A673 (cell line): ENCODE measurements around the gene MAPKAP1. TPM values are rescaled to one million over a fixed set of nuclear protein-coding genes. Genes with fewer than 3 reads are reported as not detected.

Experiments
- BruUV-seq: library from RNA; stranded (reverse); fragments of 400-500 nt; replicated peaks from 2 replicates; lab custom pipeline; 2021; lab: Mats Ljungman, UMichigan
- CTCF ChIA-PET: fragments of 300-600 bp; sonication (Branson Sonifier 250); formaldehyde crosslinking; loops from one replicate; lab custom pipeline; 2022; ENCODE audit warnings: antibody characterized with exemption; lab: Charles Lee
- POLR2A ChIA-PET: fragments of 300-600 bp; sonication (Branson Sonifier 250); formaldehyde crosslinking; loops from one replicate; lab custom pipeline; 2022; ENCODE audit warnings: antibody characterized with exemption; ENCODE audit not compliant: low non-redundant PET; lab: Charles Lee
- DNase-seq: peaks from one replicate; pipeline ENCODE4 v3.0.0-alpha.2; 2015; ENCODE audit warnings: low spot score
- H3K27ac ChIP-seq: fragments of 200-600 bp; sonication (generic); 2 replicates; pipeline ENCODE4 v1.5.1; 2016; ENCODE audit warnings: mixed run types, low read depth, mild to moderate bottlenecking, mixed read lengths, antibody characterized with exemption, low read length; ENCODE audit not compliant: poor library complexity, severe bottlenecking
- H3K27me3 ChIP-seq: fragments of 200-600 bp; sonication (generic); replicated peaks from 2 replicates; pipeline ENCODE4 v1.6.1; 2017; ENCODE audit warnings: mixed run types, low read depth, mild to moderate bottlenecking, mixed read lengths, antibody characterized with exemption, low read length; ENCODE audit not compliant: insufficient read depth, poor library complexity
- H3K36me3 ChIP-seq: fragments of 200-600 bp; sonication (generic); 2 replicates; pipeline ENCODE4 v1.6.1; 2016; ENCODE audit warnings: mixed run types, mild to moderate bottlenecking, mixed read lengths, antibody characterized with exemption, low read length; ENCODE audit not compliant: insufficient read depth, poor library complexity, severe bottlenecking
- H3K4me1 ChIP-seq: fragments of 200-600 bp; sonication (generic); 2 replicates; pipeline ENCODE4 v1.6.1; 2017; ENCODE audit warnings: mixed run types, mild to moderate bottlenecking, mixed read lengths, antibody characterized with exemption, low read length; ENCODE audit not compliant: insufficient read depth, poor library complexity, severe bottlenecking
- H3K4me3 ChIP-seq: fragments of 200-600 bp; sonication (generic); 2 replicates; pipeline ENCODE4 v1.5.1; 2016; ENCODE audit warnings: low read depth, mixed run types, mild to moderate bottlenecking, mixed read lengths, low read length; ENCODE audit not compliant: poor library complexity, severe bottlenecking
- H3K9me3 ChIP-seq: fragments of 200-600 bp; sonication (generic); 2 replicates; pipeline ENCODE4 v1.6.1; 2016; ENCODE audit warnings: mixed run types, low read depth, mild to moderate bottlenecking, mixed read lengths, antibody characterized with exemption, low read length; ENCODE audit not compliant: poor library complexity, severe bottlenecking
- EZH2 ChIP-seq: fragments of 200-600 bp; sonication (generic); IDR thresholded peaks from 2 replicates; pipeline ENCODE4 v1.6.1; 2017; ENCODE audit warnings: borderline replicate concordance, low read depth, mild to moderate bottlenecking, mixed read lengths, antibody characterized with exemption, low read length; ENCODE audit not compliant: poor library complexity, severe bottlenecking
- intact Hi-C: fragments of 100-400 bp; cut with micrococcal nuclease; formaldehyde crosslinking; loops from one replicate; pipeline ENCODE4 v1.10.0; 2022; ENCODE audit not compliant: unreplicated experiment
- total RNA-seq: library from RNA; stranded (reverse); gene quantifications from 2 replicates; pipeline ENCODE4 v1.2.3, GENCODE V29; 2021
- TF ChIP-seq, protein P1 (sequence below): fragments of 300-800, 200-600 bp; sonication (generic); conservative IDR thresholded peaks from 2 replicates; pipeline ENCODE4 v1.5.1; 2017; ENCODE audit warnings: low read depth, mild to moderate bottlenecking, antibody characterized with exemption, low read length, moderate library complexity, mixed read lengths

MAPKAP1 gene
- total RNA-seq, 1 experiment from 2014 or later = 98.7 TPM

DNA sequence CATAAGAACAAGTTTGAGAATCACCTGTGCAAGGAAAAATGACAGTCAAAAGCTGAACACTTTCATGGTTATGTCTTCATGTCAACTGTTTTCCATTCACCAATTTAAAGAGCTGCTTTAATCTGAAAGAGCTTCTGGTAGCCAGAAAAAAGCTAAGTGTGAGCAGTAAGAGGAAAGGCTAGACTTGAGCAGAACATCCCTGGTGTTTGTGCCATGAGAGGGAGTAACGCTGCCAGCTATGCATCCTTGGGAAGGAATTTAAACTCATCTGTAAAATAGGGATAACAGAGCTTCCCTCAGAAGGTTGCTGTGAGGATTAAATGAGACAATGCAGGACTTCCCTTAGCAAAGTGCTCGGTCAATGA is 193.7 kb downstream of the MAPKAP1 start:
- H3K27ac ChIP-seq = no peak overlapping the region
- DNase-seq = no peak
- H3K4me3 ChIP-seq = no peak overlapping the region
- TF ChIP-seq EZH2 = no peak
- TF ChIP-seq, protein P1, sequence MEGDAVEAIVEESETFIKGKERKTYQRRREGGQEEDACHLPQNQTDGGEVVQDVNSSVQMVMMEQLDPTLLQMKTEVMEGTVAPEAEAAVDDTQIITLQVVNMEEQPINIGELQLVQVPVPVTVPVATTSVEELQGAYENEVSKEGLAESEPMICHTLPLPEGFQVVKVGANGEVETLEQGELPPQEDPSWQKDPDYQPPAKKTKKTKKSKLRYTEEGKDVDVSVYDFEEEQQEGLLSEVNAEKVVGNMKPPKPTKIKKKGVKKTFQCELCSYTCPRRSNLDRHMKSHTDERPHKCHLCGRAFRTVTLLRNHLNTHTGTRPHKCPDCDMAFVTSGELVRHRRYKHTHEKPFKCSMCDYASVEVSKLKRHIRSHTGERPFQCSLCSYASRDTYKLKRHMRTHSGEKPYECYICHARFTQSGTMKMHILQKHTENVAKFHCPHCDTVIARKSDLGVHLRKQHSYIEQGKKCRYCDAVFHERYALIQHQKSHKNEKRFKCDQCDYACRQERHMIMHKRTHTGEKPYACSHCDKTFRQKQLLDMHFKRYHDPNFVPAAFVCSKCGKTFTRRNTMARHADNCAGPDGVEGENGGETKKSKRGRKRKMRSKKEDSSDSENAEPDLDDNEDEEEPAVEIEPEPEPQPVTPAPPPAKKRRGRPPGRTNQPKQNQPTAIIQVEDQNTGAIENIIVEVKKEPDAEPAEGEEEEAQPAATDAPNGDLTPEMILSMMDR = no peak
- H3K4me1 ChIP-seq = peaks cover 2% of the 10 kb centered on the region
- BruUV-seq = no TSS peak
- intact Hi-C loops = no loop called here
- no peaks in the 10 kb centered on the region for H3K9me3 ChIP-seq
- no peaks in the 10 kb centered on the region for H3K36me3 ChIP-seq
- POLR2A ChIA-PET = no interaction called here
- H3K27me3 ChIP-seq = no peaks in the 10 kb centered on the region
- CTCF ChIA-PET = no interaction called here

DNA sequence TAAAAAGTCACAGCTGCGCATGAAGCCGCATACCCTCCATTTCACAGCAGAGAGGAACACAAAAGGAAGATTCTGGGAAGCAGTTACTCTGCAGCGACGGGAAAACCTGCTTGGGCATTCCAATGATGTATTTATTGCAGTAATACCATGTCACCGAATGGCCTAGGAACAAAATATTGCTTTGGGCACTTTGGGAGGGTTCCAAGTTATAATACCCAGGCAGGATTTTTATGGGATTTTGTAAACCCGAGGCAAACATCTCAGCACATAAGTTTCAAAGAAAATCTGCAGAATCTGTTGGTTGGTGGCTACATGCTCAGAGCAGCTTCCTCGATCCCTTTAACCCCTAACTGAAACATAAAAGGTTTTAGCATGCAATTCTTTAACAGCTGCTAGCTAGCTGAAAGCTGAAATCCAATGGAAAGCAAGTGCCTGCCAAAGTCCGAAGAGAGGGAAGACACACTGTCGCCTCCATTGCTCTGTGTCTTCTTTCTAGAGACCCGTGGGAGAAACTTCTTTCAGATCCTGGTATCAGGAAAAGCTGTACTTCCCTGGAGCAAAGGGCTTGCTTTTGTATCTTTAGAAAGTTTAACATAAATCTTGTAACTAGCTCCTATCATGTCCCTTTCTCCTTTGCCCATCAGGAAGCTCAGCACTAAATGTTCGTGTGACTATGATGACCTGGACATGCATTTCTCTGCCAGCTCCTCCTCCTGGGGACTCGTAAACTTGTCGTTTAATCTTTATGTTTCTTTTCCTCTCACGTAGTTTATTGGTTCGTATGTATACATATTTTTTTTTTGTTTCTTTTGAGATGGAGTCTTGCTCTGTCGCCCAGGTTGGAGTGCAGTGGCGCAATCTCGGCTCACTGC is 195.0 kb downstream of the MAPKAP1 start:
- H3K36me3 ChIP-seq = no peaks in the 10 kb centered on the region
- no peak for TF ChIP-seq EZH2
- TF ChIP-seq, protein P1 = no peak
- no TSS peak for BruUV-seq
- no peaks in the 10 kb centered on the region for H3K27me3 ChIP-seq
- no peak overlapping the region for H3K4me3 ChIP-seq
- ChIA-PET CTCF (no interaction called here), POLR2A (no interaction called here)
- H3K27ac ChIP-seq = no peak overlapping the region
- no peak for DNase-seq
- intact Hi-C loops = no loop called here
- H3K9me3 ChIP-seq = no peaks in the 10 kb centered on the region
- H3K4me1 ChIP-seq = peaks cover 2% of the 10 kb centered on the region

DNA sequence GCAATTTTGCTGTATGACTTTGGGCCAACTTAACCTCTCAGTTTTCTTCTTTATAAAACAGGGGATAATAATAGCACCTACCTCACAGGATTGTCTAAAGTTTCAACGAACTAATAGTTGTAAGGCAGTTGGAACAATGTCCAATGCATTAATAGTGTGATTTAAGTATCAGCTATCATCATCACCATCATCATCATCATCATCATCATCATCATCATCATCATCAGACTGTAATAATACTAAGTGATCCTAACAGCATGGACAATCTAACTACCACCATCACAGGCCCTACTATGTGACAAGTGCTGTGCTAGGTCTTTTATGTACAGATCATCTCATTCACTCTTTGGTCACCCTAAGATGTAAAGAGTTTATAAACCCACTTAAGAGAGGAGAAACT is 196.0 kb downstream of the MAPKAP1 start:
- H3K4me1 ChIP-seq = peaks cover 2% of the 10 kb centered on the region
- H3K27me3 ChIP-seq = no peaks in the 10 kb centered on the region
- no peak for DNase-seq
- CTCF ChIA-PET = no interaction called here
- H3K27ac ChIP-seq = no peak overlapping the region
- TF ChIP-seq, protein P1 = no peak
- TF ChIP-seq EZH2 = no peak
- no peaks in the 10 kb centered on the region for H3K9me3 ChIP-seq
- POLR2A ChIA-PET = no interaction called here
- intact Hi-C loops = no loop called here
- no peaks in the 10 kb centered on the region for H3K36me3 ChIP-seq
- H3K4me3 ChIP-seq = no peak overlapping the region
- BruUV-seq = no TSS peak
